DOHH2 (cell line): ENCODE results near the gene DIPK1A.

Experiments used
- H3F3A ChIP-seq: fragments of 200-600 bp; sonication (generic), shearing (Covaris generic); 2 replicates; pipeline ENCODE4 v1.6.0; 2016; ENCODE audit warnings: antibody characterized with exemption, mild to moderate bottlenecking; ENCODE audit not compliant: control insufficient read depth, insufficient read depth
- H3K27ac ChIP-seq: fragments of 200-600 bp; sonication (generic); 2 replicates; pipeline ENCODE4 v1.5.1; 2014; ENCODE audit warnings: low read depth, mild to moderate bottlenecking, low read length, moderate library complexity
- H3K27me3 ChIP-seq: fragments of 200-600 bp; sonication (generic); 2 replicates; pipeline ENCODE4 v1.6.1; 2014; ENCODE audit warnings: mild to moderate bottlenecking, low read length, mixed read lengths; ENCODE audit not compliant: control insufficient read depth
- H3K36me3 ChIP-seq: fragments of 200-600 bp; sonication (generic); 2 replicates; pipeline ENCODE4 v1.6.1; 2014; ENCODE audit warnings: mild to moderate bottlenecking, low read length, moderate library complexity, mixed read lengths; ENCODE audit not compliant: control insufficient read depth
- H3K4me1 ChIP-seq: fragments of 200-600 bp; sonication (generic); 2 replicates; pipeline ENCODE4 v1.6.1; 2014; ENCODE audit warnings: mild to moderate bottlenecking, low read length, mixed read lengths; ENCODE audit not compliant: control insufficient read depth
- H3K4me2 ChIP-seq: fragments of 200-600 bp; sonication (generic); 2 replicates; pipeline ENCODE4 v1.6.0; 2014; ENCODE audit warnings: mild to moderate bottlenecking, low read length, moderate library complexity
- H3K4me3 ChIP-seq: fragments of 200-600 bp; sonication (generic); 2 replicates; pipeline ENCODE4 v1.5.1; 2014; ENCODE audit warnings: mild to moderate bottlenecking, low read length, mixed read lengths
- H3K79me2 ChIP-seq: fragments of 200-600 bp; sonication (generic); 2 replicates; pipeline ENCODE4 v1.6.1; 2014; ENCODE audit warnings: mild to moderate bottlenecking, low read length, mixed read lengths; ENCODE audit not compliant: control insufficient read depth
- H3K9me2 ChIP-seq: fragments of 200-600 bp; sonication (generic); replicated peaks from 2 replicates; pipeline ENCODE4 v1.6.1; 2014; ENCODE audit warnings: mild to moderate bottlenecking, low read length, mixed read lengths; ENCODE audit not compliant: control insufficient read depth
- H3K9me3 ChIP-seq: fragments of 200-600 bp; sonication (generic); 2 replicates; pipeline ENCODE4 v1.6.1; 2014; ENCODE audit warnings: antibody characterized with exemption, low read length, mixed read lengths; ENCODE audit not compliant: control insufficient read depth, insufficient read depth
- H4K20me1 ChIP-seq: fragments of 200-600 bp; sonication (generic); 2 replicates; pipeline ENCODE4 v1.6.0; 2014; ENCODE audit warnings: low read depth, mild to moderate bottlenecking, antibody characterized with exemption, low read length, moderate library complexity; ENCODE audit not compliant: control insufficient read depth, insufficient read depth
- EZH2phosphoT487 ChIP-seq: fragments of 200-600 bp; sonication (generic); IDR thresholded peaks from 2 replicates; pipeline ENCODE4 v1.6.1; 2017; ENCODE audit warnings: borderline replicate concordance, mild to moderate bottlenecking, antibody characterized with exemption, low read length, moderate library complexity, mixed read lengths
- TF ChIP-seq, protein P1 (sequence below): fragments of 200-600 bp; sonication (generic); IDR thresholded peaks from one replicate; pipeline ENCODE4 v1.5.1; 2014; ENCODE audit warnings: antibody characterized with exemption, mild to moderate bottlenecking, low read depth, low read length; ENCODE audit not compliant: poor library complexity, severe bottlenecking

The DIPK1A gene

DNA sequence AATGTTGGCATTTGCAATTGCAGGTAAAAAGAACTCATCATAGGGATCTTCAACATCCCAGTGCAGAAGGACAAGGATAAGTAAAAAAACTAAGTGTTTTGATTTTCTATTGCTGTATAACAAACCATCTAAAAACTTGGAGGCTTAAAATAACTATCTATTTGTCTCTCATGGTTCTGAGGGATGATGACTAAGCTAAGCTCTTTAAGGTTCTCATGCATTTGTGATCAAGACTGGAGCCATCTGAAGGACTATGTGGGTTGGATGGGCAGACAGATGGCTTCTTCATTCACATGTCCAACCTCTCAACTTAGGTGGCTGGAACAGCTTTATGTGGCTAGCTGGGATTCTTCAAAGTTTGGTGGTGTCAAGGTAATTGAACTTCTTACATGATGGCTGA, 78.0 kb downstream of the DIPK1A start:
- Histone ChIP-seq H4K20me1 (no peaks in the 10 kb centered on the region), H3K27ac (no peak overlapping the region), H3K79me2 (peaks cover 54% of the 10 kb centered on the region), H3K9me3 (no peaks in the 10 kb centered on the region), H3K36me3 (no peaks in the 10 kb centered on the region), H3F3A (0 out of 2 replicates have a peak, but pooled peaks cover 2% of the 10 kb centered on the region), H3K4me3 (no peak overlapping the region), H3K4me2 (peak overlapping the region; percentile 23), H3K9me2 (no peaks in the 10 kb centered on the region), H3K4me1 (peaks cover 24% of the 10 kb centered on the region), H3K27me3 (no peaks in the 10 kb centered on the region)
- TF ChIP-seq, protein P1, sequence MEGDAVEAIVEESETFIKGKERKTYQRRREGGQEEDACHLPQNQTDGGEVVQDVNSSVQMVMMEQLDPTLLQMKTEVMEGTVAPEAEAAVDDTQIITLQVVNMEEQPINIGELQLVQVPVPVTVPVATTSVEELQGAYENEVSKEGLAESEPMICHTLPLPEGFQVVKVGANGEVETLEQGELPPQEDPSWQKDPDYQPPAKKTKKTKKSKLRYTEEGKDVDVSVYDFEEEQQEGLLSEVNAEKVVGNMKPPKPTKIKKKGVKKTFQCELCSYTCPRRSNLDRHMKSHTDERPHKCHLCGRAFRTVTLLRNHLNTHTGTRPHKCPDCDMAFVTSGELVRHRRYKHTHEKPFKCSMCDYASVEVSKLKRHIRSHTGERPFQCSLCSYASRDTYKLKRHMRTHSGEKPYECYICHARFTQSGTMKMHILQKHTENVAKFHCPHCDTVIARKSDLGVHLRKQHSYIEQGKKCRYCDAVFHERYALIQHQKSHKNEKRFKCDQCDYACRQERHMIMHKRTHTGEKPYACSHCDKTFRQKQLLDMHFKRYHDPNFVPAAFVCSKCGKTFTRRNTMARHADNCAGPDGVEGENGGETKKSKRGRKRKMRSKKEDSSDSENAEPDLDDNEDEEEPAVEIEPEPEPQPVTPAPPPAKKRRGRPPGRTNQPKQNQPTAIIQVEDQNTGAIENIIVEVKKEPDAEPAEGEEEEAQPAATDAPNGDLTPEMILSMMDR: no peak
- TF ChIP-seq EZH2phosphoT487: no peak

DNA sequence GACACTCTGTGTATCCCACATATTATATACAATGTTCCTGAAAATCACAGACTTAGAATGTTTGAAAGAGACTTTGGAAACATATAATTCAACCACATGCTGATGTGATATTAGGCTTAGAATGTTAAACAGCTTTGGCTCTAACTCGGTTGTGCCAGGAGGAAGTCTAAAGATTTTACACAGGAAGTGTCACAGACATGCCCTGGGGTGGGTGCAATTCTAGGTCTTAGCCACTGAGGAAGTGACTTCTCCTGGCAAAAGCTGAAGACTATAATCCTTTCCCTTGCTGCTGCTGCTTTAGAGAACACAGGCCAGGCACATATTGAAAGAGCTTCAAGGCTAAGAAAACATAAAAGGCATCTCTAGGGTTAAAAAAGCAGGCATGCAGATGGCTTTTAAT, 78.4 kb downstream of the DIPK1A start:
- TF ChIP-seq, protein P1: no peak
- no peak for TF ChIP-seq EZH2phosphoT487
- H3K36me3 ChIP-seq: no peaks in the 10 kb centered on the region
- no peaks in the 10 kb centered on the region for H3K27me3 ChIP-seq
- H3K9me3 ChIP-seq: no peaks in the 10 kb centered on the region
- no peaks in the 10 kb centered on the region for H3K9me2 ChIP-seq
- H4K20me1 ChIP-seq: no peaks in the 10 kb centered on the region
- H3K4me1 ChIP-seq: peaks cover 29% of the 10 kb centered on the region
- peaks cover 6% of the 10 kb centered on the region; the same call in 1 of the 2 replicates for H3F3A ChIP-seq
- peak overlapping the region; percentile 23 for H3K4me2 ChIP-seq
- no peak overlapping the region for H3K27ac ChIP-seq
- H3K79me2 ChIP-seq: peaks cover 52% of the 10 kb centered on the region
- no peak overlapping the region for H3K4me3 ChIP-seq

DNA sequence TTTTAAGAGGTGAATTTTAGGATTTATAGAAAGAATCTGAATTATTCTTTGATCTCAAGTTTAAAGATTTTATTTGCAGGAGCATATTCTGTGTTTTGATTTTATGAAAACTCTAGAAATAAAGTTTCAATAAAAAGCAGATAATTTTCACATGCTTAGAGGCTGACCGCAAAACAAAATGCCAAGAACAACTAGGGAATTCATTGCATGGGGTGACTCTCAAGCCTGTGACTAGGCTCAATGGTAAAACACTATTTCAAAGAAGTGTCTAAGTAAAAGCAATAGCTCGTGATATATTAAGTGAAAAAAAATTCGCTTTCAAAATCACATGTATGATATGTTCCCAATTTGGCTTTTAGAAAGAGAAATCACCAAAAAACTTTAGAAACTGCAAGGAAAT, 79.9 kb downstream of the DIPK1A start:
- no peaks in the 10 kb centered on the region; the same call in 1 of the 2 replicates for H3K36me3 ChIP-seq

More for the DNA sequence above, 79.9 kb downstream of the DIPK1A start:
- H3K9me2 ChIP-seq: no peaks in the 10 kb centered on the region
- no peaks in the 10 kb centered on the region for H3K27me3 ChIP-seq
- peaks cover 29% of the 10 kb centered on the region for H3K4me1 ChIP-seq
- no peaks in the 10 kb centered on the region for H4K20me1 ChIP-seq
- H3K27ac ChIP-seq: no peak overlapping the region
- no peak overlapping the region for H3K4me3 ChIP-seq
- H3K4me2 ChIP-seq: no peak overlapping the region
- H3K9me3 ChIP-seq: no peaks in the 10 kb centered on the region
- H3F3A ChIP-seq: peaks cover 6% of the 10 kb centered on the region; the same call in 1 of the 2 replicates
- TF ChIP-seq, protein P1: no peak
- no peak for TF ChIP-seq EZH2phosphoT487
- peaks cover 50% of the 10 kb centered on the region for H3K79me2 ChIP-seq
